NCI-H187 (cell line): ENCODE measurements around the gene SCN4B.
"Not testable (repeated sequence)": the region's sequence is repeated elsewhere in the genome, so short reads cannot be mapped to it uniquely, and the experiment has no call there.

ENCODE experiments used
- DNase-seq, 2 experiments: peaks; one replicate each; lab custom pipeline; 2025; lab: John Stamatoyannopoulos, UW

Gene SCN4B

GRCh38 chr11:118152552-118153471, at the start of gene SCN4B:
TSS of gene SCN4B (minus strand) at chr11:118152823. CDS start at chr11:118152673, 150 bp downstream.
- peak in 1 of 2 experiments; percentile 59 for DNase-seq

- DNase-seq, result no peak
Measured at GRCh38 chr11:118201966-118202365, 49.3 kb upstream of the SCN4B start.

GRCh38 chr11:118200901-118201680, 48.5 kb upstream of the SCN4B start:
- no peak for DNase-seq

- DNase-seq, result no peak
Measured at GRCh38 chr11:118200497-118200896, 47.9 kb upstream of the SCN4B start.

GRCh38 chr11:118199135-118199534, 46.5 kb upstream of the SCN4B start:
- DNase-seq, result no peak

- no peak for DNase-seq
Measured at GRCh38 chr11:118198370-118198769, 45.7 kb upstream of the SCN4B start.

- DNase-seq, result no peak
Measured at GRCh38 chr11:118194835-118195627, 42.4 kb upstream of the SCN4B start.

- DNase-seq, result no peak
Measured at GRCh38 chr11:118193910-118194566, 41.4 kb upstream of the SCN4B start.

GRCh38 chr11:118192817-118193216, 40.2 kb upstream of the SCN4B start:
- DNase-seq, result not testable (repeated sequence)

- not testable (repeated sequence) for DNase-seq
Measured at GRCh38 chr11:118190942-118191506, 38.4 kb upstream of the SCN4B start.

GRCh38 chr11:118186346-118187107, 33.9 kb upstream of the SCN4B start:
- DNase-seq, result no peak

GRCh38 chr11:118184784-118185579, 32.4 kb upstream of the SCN4B start:
- DNase-seq, result no peak

GRCh38 chr11:118183691-118184090, 31.1 kb upstream of the SCN4B start:
- DNase-seq, result not testable (repeated sequence)

GRCh38 chr11:118180300-118180703, 27.7 kb upstream of the SCN4B start:
- DNase-seq, result no peak

GRCh38 chr11:118176778-118177134, 24.1 kb upstream of the SCN4B start:
- DNase-seq, result no peak

GRCh38 chr11:118175993-118176777, 23.6 kb upstream of the SCN4B start, which contains the start of gene SCN2B:
TSS of gene SCN2B (minus strand) at chr11:118176639. CDS start at chr11:118176431, 208 bp downstream.
- DNase-seq, result no peak

GRCh38 chr11:118175031-118175992, 22.7 kb upstream of the SCN4B start:
- no peak for DNase-seq
